Psoas muscle (tissue), 8 donors: ENCODE measurements around the gene PEG3. TPM values are rescaled to one million over a fixed set of nuclear protein-coding genes. Genes with fewer than 3 reads are reported as not detected.

Experiments
- ATAC-seq, 4 donors: fragments of 200-7000 bp; cut with Tn5 transposase; one replicate each; pipeline ENCODE4 v1.9.1; 2020; ENCODE audit warnings: moderate library complexity in 3 of 4, mild to moderate bottlenecking in 2 of 4
- DNase-seq, 2 donors: peaks; one replicate each; pipeline ENCODE4 v3.0.0-alpha.2; 2020
- H3K27ac ChIP-seq: fragments of 200-600 bp; one replicate; pipeline ENCODE4 v1.8.0; 2022
- H3K27me3 ChIP-seq, 3 donors: fragments of 200-600 bp in 1 of 3; one replicate each; pipeline versions ENCODE4 v1.6.1 to v1.8.0; 2013 to 2022; ENCODE audit warnings: low read length in 2 of 3, mild to moderate bottlenecking in 2 of 3, moderate library complexity in 1 of 3; ENCODE audit not compliant: insufficient read depth in 3 of 3
- H3K36me3 ChIP-seq, 2 donors: fragments of 200-600 bp in 1 of 2; one replicate each; pipeline versions ENCODE4 v1.6.1 to v1.8.0; 2013 to 2022; ENCODE audit warnings: low read depth in 1 of 2, mild to moderate bottlenecking in 1 of 2, moderate library complexity in 1 of 2; ENCODE audit not compliant: insufficient read depth in 1 of 2
- H3K4me1 ChIP-seq: fragments of 200-600 bp; one replicate; pipeline ENCODE4 v1.8.0; 2022
- H3K4me3 ChIP-seq: fragments of 200-600 bp; one replicate; pipeline ENCODE4 v1.8.0; 2022; ENCODE audit warnings: mild to moderate bottlenecking
- H3K9me3 ChIP-seq: fragments of 200-600 bp; one replicate; pipeline ENCODE4 v1.8.0; 2022
- WGBS, 3 donors: extraction: QIAGEN DNeasy Blood & Tissue Kit; methylation state at CpG; one replicate each; pipeline versions ENCODE4 v1.1.6 to v1.1.7; 2013; 5-methylcytosine and 5-hydroxymethylcytosine counted together
- intact Hi-C, 2 donors: fragments of 100-400 bp; cut with DNase I; formaldehyde crosslinking; loops; one replicate each; pipeline versions ENCODE4 v1.11.0 to v1.14.2; 2022
- polyA plus RNA-seq, 3 donors: library from polyadenylated mRNA; stranded (reverse); fragments of 200-250 nt; gene quantifications; one replicate each; pipeline ENCODE4 v1.2.3, GENCODE V29; 2013
- total RNA-seq, 4 donors: library from RNA; stranded (reverse); fragmentation: NEBNext Ultra II Directional in 2 of 4; extraction: Animal tissue kit (Norgen Biotek cat#: 25700) in 2 of 4; gene quantifications; one replicate each; pipeline versions ENCODE4 v1.2.1 to v1.2.4, GENCODE V29; 2021 to 2023
- TF ChIP-seq, protein P1 (sequence below): fragments of 200-600 bp; IDR thresholded peaks from one replicate; pipeline ENCODE4 v1.8.0; 2022; ENCODE audit warnings: antibody characterized with exemption
- donor health status: healthy with polysubstance abuse.
- donor health status: DM: no; HTN: no; CAD: no; lungs with moderate emphysema.
- donor health status: Bipolar disorder and iron deficiency.
- donor health status: healthy.
- donor health status: DM: yes; HTN: yes; CAD: no.
- donor health status: DM: no; HTN: no; CAD: no.
- donor health status: DM: no; HTN: no; CAD: no.
- donor health status: DM: yes; HTN: yes; CAD: no.

Gene PEG3
- total and polyA plus RNA-seq, 7 donors = 0.08 to 2.7 (median 0.97) TPM

DNA sequence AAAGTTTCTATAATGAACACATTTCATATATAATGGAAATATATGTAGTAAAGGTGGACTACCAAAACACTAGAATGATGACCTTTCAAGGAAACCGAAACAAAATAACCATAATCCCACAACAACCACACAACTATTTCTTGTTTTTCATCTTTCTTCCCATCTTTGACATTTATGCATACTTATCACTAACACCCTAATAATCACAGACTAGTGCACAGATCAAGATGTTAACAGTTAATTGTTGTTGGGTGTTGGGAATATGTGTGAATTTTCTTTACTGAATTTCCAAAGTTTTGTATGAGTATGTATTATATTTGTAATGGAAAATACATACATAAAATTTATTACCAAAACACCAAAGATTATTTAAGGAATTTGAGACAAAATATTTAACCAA lies 30.3 kb downstream of the PEG3 start:
- WGBS, 3 donors = 93 to 100% (median 93%) methylated on average over 1 of the region's 1 CpG
- Histone ChIP-seq H3K4me1 (no peaks in the 10 kb centered on the region), H3K9me3 (no peaks in the 10 kb centered on the region), H3K36me3 (no peaks in the 10 kb centered on the region), H3K4me3 (no peak overlapping the region), H3K27ac (no peak overlapping the region), H3K27me3 (no peaks in the 10 kb centered on the region)
- TF ChIP-seq, protein P1, sequence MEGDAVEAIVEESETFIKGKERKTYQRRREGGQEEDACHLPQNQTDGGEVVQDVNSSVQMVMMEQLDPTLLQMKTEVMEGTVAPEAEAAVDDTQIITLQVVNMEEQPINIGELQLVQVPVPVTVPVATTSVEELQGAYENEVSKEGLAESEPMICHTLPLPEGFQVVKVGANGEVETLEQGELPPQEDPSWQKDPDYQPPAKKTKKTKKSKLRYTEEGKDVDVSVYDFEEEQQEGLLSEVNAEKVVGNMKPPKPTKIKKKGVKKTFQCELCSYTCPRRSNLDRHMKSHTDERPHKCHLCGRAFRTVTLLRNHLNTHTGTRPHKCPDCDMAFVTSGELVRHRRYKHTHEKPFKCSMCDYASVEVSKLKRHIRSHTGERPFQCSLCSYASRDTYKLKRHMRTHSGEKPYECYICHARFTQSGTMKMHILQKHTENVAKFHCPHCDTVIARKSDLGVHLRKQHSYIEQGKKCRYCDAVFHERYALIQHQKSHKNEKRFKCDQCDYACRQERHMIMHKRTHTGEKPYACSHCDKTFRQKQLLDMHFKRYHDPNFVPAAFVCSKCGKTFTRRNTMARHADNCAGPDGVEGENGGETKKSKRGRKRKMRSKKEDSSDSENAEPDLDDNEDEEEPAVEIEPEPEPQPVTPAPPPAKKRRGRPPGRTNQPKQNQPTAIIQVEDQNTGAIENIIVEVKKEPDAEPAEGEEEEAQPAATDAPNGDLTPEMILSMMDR = no peak
- ATAC-seq (no peak), DNase-seq (no peak)
- intact Hi-C loops = no loop called here

DNA sequence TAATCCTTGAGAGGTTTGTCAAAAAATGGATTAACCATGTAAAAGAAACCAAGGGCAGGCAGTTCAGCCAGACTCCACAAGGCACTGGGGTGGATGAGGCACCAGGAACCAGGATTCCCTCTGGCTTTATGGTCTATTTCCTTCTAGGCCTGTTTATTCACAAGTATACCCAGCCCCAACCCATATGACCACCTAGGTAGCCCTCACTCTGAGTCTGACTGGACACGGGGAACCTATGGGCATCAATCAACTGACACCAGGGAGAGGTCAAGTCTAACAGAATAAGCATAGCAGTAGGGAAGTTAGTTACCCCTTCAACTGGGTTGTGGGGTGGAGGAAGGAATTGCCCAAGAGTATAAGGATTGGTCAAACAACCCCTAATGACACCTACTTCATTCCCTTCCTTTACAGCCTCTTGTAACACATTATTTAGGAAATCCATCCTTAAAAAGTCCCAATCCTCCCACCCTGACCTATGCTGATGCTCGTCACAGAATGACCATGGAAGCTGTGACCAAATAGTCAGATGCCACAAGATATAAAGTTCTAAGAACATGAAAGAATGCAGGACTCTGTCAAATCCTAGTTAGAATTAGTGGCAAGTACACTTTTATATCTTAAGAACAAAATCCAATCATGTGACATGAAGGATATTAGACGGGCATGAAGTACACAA lies 31.7 kb downstream of the PEG3 start:
- Histone ChIP-seq H3K4me1 (no peaks in the 10 kb centered on the region), H3K9me3 (no peaks in the 10 kb centered on the region), H3K27ac (no peak overlapping the region), H3K36me3 (no peaks in the 10 kb centered on the region), H3K4me3 (no peak overlapping the region), H3K27me3 (no peaks in the 10 kb centered on the region)
- intact Hi-C loops = no loop called here
- 68 to 82% (median 80%) methylated on average over 3 of the region's 3 CpGs for WGBS, 3 donors
- DNase-seq (no peak), ATAC-seq (no peak)
- TF ChIP-seq, protein P1 = no peak

DNA sequence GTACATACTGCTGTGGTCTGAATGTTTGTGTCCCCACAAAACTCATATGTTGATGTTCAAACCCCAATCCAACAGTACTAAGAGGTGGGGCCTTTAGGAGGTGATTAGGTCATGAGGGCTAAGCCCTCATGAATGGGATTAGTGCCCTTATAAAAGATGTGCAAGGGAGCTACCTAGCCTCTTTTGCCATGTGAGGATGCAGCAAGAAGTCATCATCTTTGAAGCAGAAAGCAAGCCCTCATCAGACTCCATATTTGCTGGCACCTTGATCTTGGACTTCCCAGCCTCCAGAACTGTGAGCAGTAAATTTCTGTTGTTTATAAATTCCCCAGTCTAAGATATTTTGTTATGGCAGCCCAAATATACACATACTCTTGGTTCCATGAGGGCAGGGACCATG lies 33.9 kb downstream of the PEG3 start:
- Histone ChIP-seq H3K9me3 (no peaks in the 10 kb centered on the region), H3K36me3 (no peaks in the 10 kb centered on the region), H3K27ac (no peak overlapping the region), H3K27me3 (no peaks in the 10 kb centered on the region), H3K4me1 (no peaks in the 10 kb centered on the region), H3K4me3 (no peak overlapping the region)
- TF ChIP-seq, protein P1 = no peak
- ATAC-seq = no peak
- intact Hi-C loops = no loop called here
- DNase-seq = no peak

Other genes with a start within 250 kb of the PEG3 start
- gene ZNF71, start 245.4 kb downstream of the PEG3 start, total RNA-seq = 1 to 10 TPM; 3.6 to 4.9 (median 4.7) TPM
- gene ZNF71, start 245.4 kb downstream of the PEG3 start, polyA plus RNA-seq = 10 to 100 TPM in 1 of 3 donors, 1 to 10 TPM in 2; 3.6 to 11.7 (median 4.7) TPM
- not detected for gene SMIM17, start 197.6 kb downstream of the PEG3 start, total RNA-seq
- under 1 TPM in 2 of 3 donors, not detected in 1; 0.10 to 0.21 TPM for gene SMIM17, start 197.6 kb downstream of the PEG3 start, polyA plus RNA-seq
- 1 to 10 TPM in 3 of 4 donors, under 1 TPM in 1; 0.74 to 5.4 (median 1.1) TPM for gene ZNF835, start 169.0 kb downstream of the PEG3 start, total RNA-seq
- 1 to 10 TPM in 1 of 3 donors, under 1 TPM in 2; 0.78 to 1.9 (median 0.80) TPM for gene ZNF835, start 169.0 kb downstream of the PEG3 start, polyA plus RNA-seq
- not detected for gene ZIM2, start within 50 bp of the PEG3 start, total RNA-seq
- gene ZIM2, start within 50 bp of the PEG3 start, polyA plus RNA-seq = under 1 TPM in 1 of 3 donors, not detected in 2; 0.03 TPM